Measurements from ENCODE around the gene ATG16L1. TPM values are rescaled to one million over a fixed set of nuclear protein-coding genes. Genes with fewer than 3 reads are reported as not detected.

Gene ATG16L1
- polyA plus RNA-seq, 3 donors, result 3.3 to 22.9 (median 4.3) TPM

DNA sequence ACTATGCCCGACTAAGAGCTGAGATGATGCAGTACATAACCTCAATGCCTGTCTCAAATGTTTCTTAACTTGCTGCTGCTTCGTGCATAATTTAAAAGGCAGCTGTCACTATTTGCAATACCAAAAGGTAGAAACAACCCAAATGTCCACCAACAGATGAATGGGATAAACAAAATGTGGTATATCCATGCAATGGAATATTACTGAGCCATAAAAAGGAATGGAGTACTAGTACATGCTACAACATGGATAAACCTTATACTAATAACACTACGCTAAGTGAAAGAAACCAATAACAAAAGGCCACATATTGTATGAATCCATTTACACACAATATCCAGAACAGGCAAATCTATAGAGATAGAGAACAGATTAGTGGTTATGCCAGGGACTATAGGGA is 89.8 kb downstream of the ATG16L1 start:
- H4K20me1 ChIP-seq (ENCODE audit: insufficient read depth, low read length), result no peaks in the 10 kb centered on the region
- H3K4me2 ChIP-seq (replicated peaks; ENCODE audit: extremely low read depth, low read length, poor library complexity, severe bottlenecking), result no peak overlapping the region
- Mint-ChIP-seq H3K27me3 (ENCODE audit: low read depth in 3 of 3) (peaks cover 0 to 2% (median 2%) of the 10 kb centered on the region in 3 donors), H3K9me3 (peaks cover 0 to 5% (median 0%) of the 10 kb centered on the region in 7 donors), H3K4me1 (peaks cover 38% of the 10 kb centered on the region), H3K27ac (no peak overlapping the region), H3K36me3 (no peaks in the 10 kb centered on the region), H3K4me3 (no peak overlapping the region)
- H3K79me2 ChIP-seq (ENCODE audit: insufficient read depth, low read length), result no peaks in the 10 kb centered on the region
- H3K27ac ChIP-seq (ENCODE audit: low read depth in 1 of 2, low read length in 2 of 2), result no peak overlapping the region
- no peaks in the 10 kb centered on the region for H3K27me3 ChIP-seq (ENCODE audit: control insufficient read depth in 2 of 2, insufficient read depth in 2 of 2, low read length in 2 of 2)
- TF ChIP-seq, protein P1, sequence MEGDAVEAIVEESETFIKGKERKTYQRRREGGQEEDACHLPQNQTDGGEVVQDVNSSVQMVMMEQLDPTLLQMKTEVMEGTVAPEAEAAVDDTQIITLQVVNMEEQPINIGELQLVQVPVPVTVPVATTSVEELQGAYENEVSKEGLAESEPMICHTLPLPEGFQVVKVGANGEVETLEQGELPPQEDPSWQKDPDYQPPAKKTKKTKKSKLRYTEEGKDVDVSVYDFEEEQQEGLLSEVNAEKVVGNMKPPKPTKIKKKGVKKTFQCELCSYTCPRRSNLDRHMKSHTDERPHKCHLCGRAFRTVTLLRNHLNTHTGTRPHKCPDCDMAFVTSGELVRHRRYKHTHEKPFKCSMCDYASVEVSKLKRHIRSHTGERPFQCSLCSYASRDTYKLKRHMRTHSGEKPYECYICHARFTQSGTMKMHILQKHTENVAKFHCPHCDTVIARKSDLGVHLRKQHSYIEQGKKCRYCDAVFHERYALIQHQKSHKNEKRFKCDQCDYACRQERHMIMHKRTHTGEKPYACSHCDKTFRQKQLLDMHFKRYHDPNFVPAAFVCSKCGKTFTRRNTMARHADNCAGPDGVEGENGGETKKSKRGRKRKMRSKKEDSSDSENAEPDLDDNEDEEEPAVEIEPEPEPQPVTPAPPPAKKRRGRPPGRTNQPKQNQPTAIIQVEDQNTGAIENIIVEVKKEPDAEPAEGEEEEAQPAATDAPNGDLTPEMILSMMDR (IDR thresholded peaks at IDR 0.05), result no peak
- no peak overlapping the region for H2AFZ ChIP-seq (ENCODE audit: insufficient read depth, low read depth, low read length, poor library complexity, severe bottlenecking)
- H3K9me3 ChIP-seq (replicated peaks in 1 of 2; ENCODE audit: control insufficient read depth in 1 of 2, insufficient read depth in 1 of 2, low read length in 2 of 2), result no peaks in the 10 kb centered on the region
- no peaks in the 10 kb centered on the region for H3K36me3 ChIP-seq (replicated peaks in 1 of 2; ENCODE audit: control insufficient read depth in 1 of 2, insufficient read depth in 2 of 2, low read length in 2 of 2)
- no peak overlapping the region for H3K4me3 ChIP-seq (replicated peaks in 1 of 3; ENCODE audit: low read depth in 2 of 3, low read length in 3 of 3)
- intact Hi-C loops (cut with micrococcal nuclease), result no loop called here
- H3K9ac ChIP-seq (ENCODE audit: insufficient read depth, low read length, poor library complexity, severe bottlenecking), result no peak overlapping the region
- peaks cover 25 to 28% of the 10 kb centered on the region in 2 donors for H3K4me1 ChIP-seq (ENCODE audit: control insufficient read depth in 1 of 2, insufficient read depth in 2 of 2, low read length in 2 of 2)
- WGBS (ENCODE audit: insufficient coverage), result no CpG with 5 or more reads among the region's 3 CpGs
- DNase-seq, result no peak

DNA sequence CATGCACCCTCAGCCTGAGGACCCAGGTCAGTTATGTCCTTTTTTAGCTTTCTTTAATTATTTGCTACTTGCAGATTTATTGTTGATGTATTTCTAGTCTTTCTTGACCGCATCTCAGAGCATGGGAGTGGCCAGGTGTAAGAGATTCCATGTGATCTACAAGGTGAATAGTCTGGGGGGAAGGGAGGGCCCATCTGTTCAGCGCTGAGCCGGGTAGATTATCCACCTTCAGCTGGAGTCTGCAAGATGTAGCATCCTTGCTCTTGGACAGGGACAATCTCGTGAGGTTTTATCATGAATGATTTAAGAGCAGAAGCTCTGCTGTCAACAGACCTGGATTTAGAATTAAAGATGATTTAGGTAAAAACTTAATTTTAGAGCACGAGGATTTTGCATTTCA is 90.8 kb downstream of the ATG16L1 start:
- Mint-ChIP-seq H3K4me3 (no peak overlapping the region), H3K27ac (no peak overlapping the region), H3K9me3 (peaks cover 0 to 5% (median 0%) of the 10 kb centered on the region in 7 donors), H3K36me3 (no peaks in the 10 kb centered on the region), H3K4me1 (peaks cover 38% of the 10 kb centered on the region), H3K27me3 (ENCODE audit: low read depth in 3 of 3) (peaks cover 0 to 2% (median 0%) of the 10 kb centered on the region in 3 donors)
- H3K4me3 ChIP-seq (replicated peaks in 1 of 3; ENCODE audit: low read depth in 2 of 3, low read length in 3 of 3), result no peak overlapping the region
- no peaks in the 10 kb centered on the region for H3K9me3 ChIP-seq (replicated peaks in 1 of 2; ENCODE audit: control insufficient read depth in 1 of 2, insufficient read depth in 1 of 2, low read length in 2 of 2)
- DNase-seq, result no peak
- no peak overlapping the region for H3K9ac ChIP-seq (ENCODE audit: insufficient read depth, low read length, poor library complexity, severe bottlenecking)
- TF ChIP-seq, protein P1 (IDR thresholded peaks at IDR 0.05), result no peak
- H3K27me3 ChIP-seq (ENCODE audit: control insufficient read depth in 2 of 2, insufficient read depth in 2 of 2, low read length in 2 of 2), result no peaks in the 10 kb centered on the region
- no peaks in the 10 kb centered on the region for H3K79me2 ChIP-seq (ENCODE audit: insufficient read depth, low read length)
- no peaks in the 10 kb centered on the region for H3K36me3 ChIP-seq (replicated peaks in 1 of 2; ENCODE audit: control insufficient read depth in 1 of 2, insufficient read depth in 2 of 2, low read length in 2 of 2)
- H2AFZ ChIP-seq (ENCODE audit: insufficient read depth, low read depth, low read length, poor library complexity, severe bottlenecking), result no peak overlapping the region
- no peaks in the 10 kb centered on the region for H4K20me1 ChIP-seq (ENCODE audit: insufficient read depth, low read length)
- peaks cover 25 to 28% of the 10 kb centered on the region in 2 donors for H3K4me1 ChIP-seq (ENCODE audit: control insufficient read depth in 1 of 2, insufficient read depth in 2 of 2, low read length in 2 of 2)
- whole genome bisulfite sequencing (ENCODE audit: insufficient coverage), result 96% methylated on average over 4 of the region's 5 CpGs
- H3K4me2 ChIP-seq (replicated peaks; ENCODE audit: extremely low read depth, low read length, poor library complexity, severe bottlenecking), result no peak overlapping the region
- H3K27ac ChIP-seq (ENCODE audit: low read depth in 1 of 2, low read length in 2 of 2), result no peak overlapping the region
- intact Hi-C loops (cut with micrococcal nuclease), result no loop called here

Measured in CD14-positive monocyte (primary cell).